ENCODE results near the gene ESR1.

DNA sequence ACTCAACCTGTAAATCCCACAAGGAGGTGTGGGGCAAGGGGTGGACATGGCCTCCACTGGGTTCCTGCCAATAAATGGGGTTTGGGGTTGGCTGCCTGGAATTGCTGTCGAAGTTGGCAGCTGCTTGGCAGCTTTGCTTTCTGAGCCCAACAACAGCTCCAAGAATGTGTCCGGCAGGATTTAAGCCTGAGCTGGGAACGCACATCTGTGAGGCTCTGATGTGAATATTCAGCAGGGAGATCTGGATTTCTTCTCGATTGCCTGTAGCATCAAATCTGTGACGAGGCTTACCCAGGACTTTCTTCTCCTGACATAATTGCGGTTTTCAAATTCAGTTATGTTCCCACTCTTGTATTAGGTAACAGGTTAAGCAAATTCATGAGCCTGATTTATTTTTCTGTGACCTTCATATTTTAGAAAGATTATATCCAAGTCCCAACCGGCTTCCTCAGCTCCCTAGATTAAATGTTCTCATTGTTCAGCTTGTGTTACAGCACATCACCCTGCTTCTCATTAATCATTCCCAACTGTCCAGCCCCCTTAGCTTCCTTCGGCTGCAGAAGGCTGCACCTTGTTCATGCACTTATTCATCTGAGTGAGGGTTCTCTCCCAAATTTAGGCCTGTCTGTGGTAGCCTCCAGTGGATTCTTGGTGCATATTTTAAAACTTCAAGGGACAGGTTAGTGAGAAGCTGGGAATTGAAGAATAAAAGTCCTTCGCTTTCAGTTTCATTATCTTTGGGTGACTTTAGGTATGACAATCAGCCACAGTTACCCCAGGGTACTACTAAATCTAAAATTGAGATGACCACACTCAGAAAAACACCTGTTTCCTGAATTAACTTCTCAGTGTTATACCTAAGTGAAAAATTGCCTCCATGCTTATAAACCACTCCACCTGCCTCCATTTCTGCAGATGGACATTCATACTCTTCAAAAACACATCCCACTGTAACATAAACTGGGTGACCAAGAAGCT is 310.0 kb downstream of the ESR1 start:
- TF ChIP-seq, protein P1, sequence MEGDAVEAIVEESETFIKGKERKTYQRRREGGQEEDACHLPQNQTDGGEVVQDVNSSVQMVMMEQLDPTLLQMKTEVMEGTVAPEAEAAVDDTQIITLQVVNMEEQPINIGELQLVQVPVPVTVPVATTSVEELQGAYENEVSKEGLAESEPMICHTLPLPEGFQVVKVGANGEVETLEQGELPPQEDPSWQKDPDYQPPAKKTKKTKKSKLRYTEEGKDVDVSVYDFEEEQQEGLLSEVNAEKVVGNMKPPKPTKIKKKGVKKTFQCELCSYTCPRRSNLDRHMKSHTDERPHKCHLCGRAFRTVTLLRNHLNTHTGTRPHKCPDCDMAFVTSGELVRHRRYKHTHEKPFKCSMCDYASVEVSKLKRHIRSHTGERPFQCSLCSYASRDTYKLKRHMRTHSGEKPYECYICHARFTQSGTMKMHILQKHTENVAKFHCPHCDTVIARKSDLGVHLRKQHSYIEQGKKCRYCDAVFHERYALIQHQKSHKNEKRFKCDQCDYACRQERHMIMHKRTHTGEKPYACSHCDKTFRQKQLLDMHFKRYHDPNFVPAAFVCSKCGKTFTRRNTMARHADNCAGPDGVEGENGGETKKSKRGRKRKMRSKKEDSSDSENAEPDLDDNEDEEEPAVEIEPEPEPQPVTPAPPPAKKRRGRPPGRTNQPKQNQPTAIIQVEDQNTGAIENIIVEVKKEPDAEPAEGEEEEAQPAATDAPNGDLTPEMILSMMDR (IDR thresholded peaks at IDR 0.05): no peak
- TF ChIP-seq EZH2 (IDR thresholded peaks at IDR 0.05) (no peak), EZH2phosphoT487 (IDR thresholded peaks at IDR 0.05) (no peak)
